Lower lobe of right lung (tissue), 2 donors: ENCODE data around the gene EBPL. TPM values are rescaled to one million over a fixed set of nuclear protein-coding genes. Genes with fewer than 3 reads are reported as not detected.

Experiments used
- ATAC-seq, 2 donors: fragments of 200-7000 bp; cut with Tn5 transposase; one replicate each; pipeline ENCODE4 v1.9.1; 2020 to 2022; ENCODE audit warnings: mild to moderate bottlenecking in 2 of 2, moderate library complexity in 2 of 2
- DNase-seq: peaks from one replicate; pipeline ENCODE4 v3.0.0-alpha.2; 2020
- H3K27ac ChIP-seq: fragments of 200-600 bp; one replicate; pipeline ENCODE4 v1.8.0; 2022
- H3K27me3 ChIP-seq: fragments of 200-600 bp; one replicate; pipeline ENCODE4 v1.8.0; 2022; ENCODE audit warnings: low read depth
- H3K36me3 ChIP-seq: fragments of 200-600 bp; one replicate; pipeline ENCODE4 v1.8.0; 2022; ENCODE audit warnings: mild to moderate bottlenecking
- H3K4me1 ChIP-seq: fragments of 200-600 bp; one replicate; pipeline ENCODE4 v1.8.0; 2022
- H3K4me3 ChIP-seq: fragments of 200-600 bp; one replicate; pipeline ENCODE4 v1.8.0; 2022; ENCODE audit warnings: mild to moderate bottlenecking
- H3K9me3 ChIP-seq: fragments of 200-600 bp; one replicate; pipeline ENCODE4 v1.8.0; 2022
- CTCF ChIP-seq: fragments of 200-600 bp; IDR thresholded peaks from one replicate; pipeline ENCODE4 v1.8.0; 2022; ENCODE audit warnings: antibody characterized with exemption, mild to moderate bottlenecking
- intact Hi-C: fragments of 100-400 bp; cut with DNase I; formaldehyde crosslinking; loops from one replicate; pipeline ENCODE4 v1.11.0; 2022
- total RNA-seq: library from RNA; stranded (reverse); fragmentation: NEBNext Ultra II Directional; extraction: Animal tissue kit (Norgen Biotek cat#: 25700); gene quantifications from one replicate; pipeline ENCODE4 v1.2.1, GENCODE V29; 2021
- donor health status: DM: no; HTN: yes; CAD: no; lungs with severe emphysema.

EBPL gene
- total RNA-seq, 1 donor from 2014 or later, result 48.4 TPM

- TF ChIP-seq CTCF, result peak; percentile 57
- intact Hi-C loops, result no loop called here
- Histone ChIP-seq H3K36me3 (peaks cover 11% of the 10 kb centered on the region), H3K4me1 (no peaks in the 10 kb centered on the region), H3K4me3 (no peak overlapping the region), H3K27me3 (no peaks in the 10 kb centered on the region), H3K9me3 (no peaks in the 10 kb centered on the region), H3K27ac (no peak overlapping the region)
- DNase-seq, result no peak
- ATAC-seq, result peak; percentile 92 to 96
Measured at GRCh38 chr13:49669735-49670309, 21.5 kb downstream of the EBPL start.

GRCh38 chr13:49667773-49668172, 23.5 kb downstream of the EBPL start:
- DNase-seq (no peak), ATAC-seq (no peak)
- intact Hi-C loops, result no loop called here
- no peaks in the 10 kb centered on the region for H3K27me3 ChIP-seq
- H3K4me1 ChIP-seq, result no peaks in the 10 kb centered on the region
- peaks cover 13% of the 10 kb centered on the region for H3K36me3 ChIP-seq
- H3K4me3 ChIP-seq, result no peak overlapping the region
- H3K27ac ChIP-seq, result no peak overlapping the region
- no peaks in the 10 kb centered on the region for H3K9me3 ChIP-seq
- no peak for TF ChIP-seq CTCF

- Histone ChIP-seq H3K4me3 (no peak overlapping the region), H3K27ac (no peak overlapping the region), H3K36me3 (peaks cover 25% of the 10 kb centered on the region), H3K27me3 (no peaks in the 10 kb centered on the region), H3K9me3 (no peaks in the 10 kb centered on the region), H3K4me1 (no peaks in the 10 kb centered on the region)
- intact Hi-C loops, result no loop called here
- TF ChIP-seq CTCF, result no peak
- ATAC-seq (no peak), DNase-seq (no peak)
Measured at GRCh38 chr13:49664606-49665005, 26.7 kb downstream of the EBPL start.

DNA sequence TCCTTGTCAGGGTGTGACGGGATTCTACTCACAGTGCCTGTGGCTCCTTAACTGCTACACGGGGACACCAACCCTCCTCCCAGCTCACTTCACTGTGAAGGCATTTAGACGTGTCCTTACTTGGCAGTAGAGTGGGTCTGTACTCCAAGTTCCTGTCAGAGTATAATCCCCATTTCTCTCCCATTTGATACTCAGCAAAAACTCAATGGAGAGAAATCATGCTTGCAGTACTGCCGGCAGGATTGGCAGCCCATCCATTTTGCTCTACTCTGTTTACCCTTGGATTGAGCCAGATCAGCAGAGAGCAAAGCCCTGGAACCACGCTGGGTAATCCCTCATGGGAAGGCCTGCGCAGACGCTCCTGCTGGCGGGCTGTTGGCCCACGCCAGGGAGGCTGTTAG, 34.0 kb downstream of the EBPL start:
- no peak for ATAC-seq
- Histone ChIP-seq H3K36me3 (peaks cover 7% of the 10 kb centered on the region), H3K4me3 (no peak overlapping the region), H3K27ac (no peak overlapping the region), H3K27me3 (no peaks in the 10 kb centered on the region), H3K4me1 (peaks cover 6% of the 10 kb centered on the region), H3K9me3 (no peaks in the 10 kb centered on the region)
- TF ChIP-seq CTCF, result no peak
- no peak for DNase-seq
- intact Hi-C loops, result no loop called here

GRCh38 chr13:49655906-49656305, 35.4 kb downstream of the EBPL start:
- no peak for DNase-seq
- Histone ChIP-seq H3K4me3 (no peak overlapping the region), H3K27me3 (no peaks in the 10 kb centered on the region), H3K36me3 (no peaks in the 10 kb centered on the region), H3K9me3 (no peaks in the 10 kb centered on the region), H3K27ac (no peak overlapping the region), H3K4me1 (peaks cover 6% of the 10 kb centered on the region)
- intact Hi-C loops, result no loop called here
- no peak for TF ChIP-seq CTCF
- ATAC-seq, result no peak

GRCh38 chr13:49654011-49654410, 37.3 kb downstream of the EBPL start:
- intact Hi-C loops, result no loop called here

More at GRCh38 chr13:49654011-49654410, 37.3 kb downstream of the EBPL start:
- H3K9me3 ChIP-seq, result no peaks in the 10 kb centered on the region
- H3K4me3 ChIP-seq, result no peak overlapping the region
- no peak overlapping the region for H3K27ac ChIP-seq
- H3K27me3 ChIP-seq, result no peaks in the 10 kb centered on the region
- no peak for TF ChIP-seq CTCF
- H3K4me1 ChIP-seq, result peaks cover 6% of the 10 kb centered on the region
- no peaks in the 10 kb centered on the region for H3K36me3 ChIP-seq
- no peak for ATAC-seq
- no peak for DNase-seq
